Upper lobe of left lung (tissue), 6 donors: Measurements from ENCODE around the gene TRIM22. TPM values are rescaled to one million over a fixed set of nuclear protein-coding genes. Genes with fewer than 3 reads are reported as not detected.

Experiments
- ATAC-seq, 2 donors: fragments of 200-7000 bp; cut with Tn5 transposase; one replicate each; pipeline ENCODE4 v1.9.1; 2022; ENCODE audit warnings: mild to moderate bottlenecking in 2 of 2, moderate library complexity in 2 of 2; ENCODE audit not compliant: low FRiP score in 2 of 2
- DNase-seq, 2 donors: peaks; one replicate each; pipeline ENCODE4 v3.0.0-alpha.2; 2019 to 2020
- H3K27ac ChIP-seq, 4 donors: fragments of 200-600 bp; sonication (generic); one replicate each; pipeline ENCODE4 v1.5.1; 2016 to 2019
- H3K27me3 ChIP-seq, 4 donors: fragments of 200-600 bp; sonication (generic); one replicate each; pipeline ENCODE4 v1.5.1; 2017 to 2019
- H3K36me3 ChIP-seq, 4 donors: fragments of 200-600 bp; sonication (generic); one replicate each; pipeline ENCODE4 v1.5.1; 2016 to 2019
- H3K4me1 ChIP-seq, 4 donors: fragments of 200-600 bp; sonication (generic); one replicate each; pipeline ENCODE4 v1.5.1; 2018 to 2019
- H3K4me3 ChIP-seq, 4 donors: fragments of 200-600 bp; sonication (generic); one replicate each; pipeline ENCODE4 v1.5.1; 2017 to 2019; ENCODE audit warnings: mild to moderate bottlenecking in 2 of 4, moderate library complexity in 1 of 4
- H3K9me3 ChIP-seq, 4 donors: fragments of 200-600 bp; sonication (generic); one replicate each; pipeline ENCODE4 v1.5.1; 2018 to 2019
- EP300 ChIP-seq, 4 donors: sonication (generic); formaldehyde crosslinking; IDR thresholded peaks; one replicate each; pipeline ENCODE4 v1.5.1; 2017; ENCODE audit warnings: antibody characterized with exemption in 4 of 4, control low read depth in 2 of 4
- POLR2A ChIP-seq, 4 donors: fragments of 450-650 bp; IDR thresholded peaks; one replicate each; pipeline ENCODE4 v1.5.1; 2016 to 2017; ENCODE audit warnings: antibody characterized with exemption in 4 of 4, mild to moderate bottlenecking in 2 of 4
- POLR2AphosphoS5 ChIP-seq, 2 donors: sonication (generic); formaldehyde crosslinking; IDR thresholded peaks; one replicate each; pipeline ENCODE4 v1.5.1; 2017; ENCODE audit warnings: antibody characterized with exemption in 2 of 2
- WGBS, 2 donors: methylation state at CpG; one replicate each; pipeline ENCODE4 v1.1.5; 2017 to 2018; 5-methylcytosine and 5-hydroxymethylcytosine counted together
- total RNA-seq, 6 donors: library from RNA; depleted of rRNA in 4 of 6; stranded (reverse); fragments of >200 nt in 4 of 6; gene quantifications; one replicate each; pipeline versions ENCODE4 v1.1.0 to v1.2.1, GENCODE V29; 2016 to 2021
- TF ChIP-seq, protein P1 (sequence below), 6 experiments: fragments of 450-650 bp in 4 of 6; fragments of 200-600 bp in 2 of 6; sonication (generic) in 2 of 6; IDR thresholded peaks; one replicate each; pipeline ENCODE4 v1.5.1; 2016 to 2019; ENCODE audit warnings: antibody characterized with exemption in 6 of 6
- donor health status: DM: no; HTN: no; CAD: no; lungs with moderate emphysema.
- donor health status: DM: no; HTN: yes; CAD: no; lungs with severe emphysema.

TRIM22 gene
- total RNA-seq, 6 donors from 2014 or later, result 82.2 to 262 (median 162) TPM

DNA sequence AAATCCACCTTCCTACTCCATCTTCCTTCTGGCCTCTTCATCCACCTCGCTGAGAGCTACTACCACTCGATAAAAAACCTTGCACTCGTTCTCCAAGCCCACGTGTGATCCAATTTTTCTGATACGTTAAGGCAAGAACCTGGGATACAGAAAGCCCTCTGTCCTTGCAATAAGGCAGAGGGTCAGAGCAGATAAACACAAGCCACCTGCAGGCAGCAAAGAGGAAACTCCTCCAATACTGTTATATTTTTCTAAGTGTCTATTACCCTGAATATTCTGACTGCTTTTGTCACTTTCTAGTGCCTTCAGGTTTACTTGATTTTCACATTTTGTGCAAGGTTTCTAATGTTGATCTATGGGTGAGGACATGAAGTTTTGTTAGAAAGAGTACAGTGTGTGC is 31.3 kb upstream of the TRIM22 start:
- TF ChIP-seq, protein P1, sequence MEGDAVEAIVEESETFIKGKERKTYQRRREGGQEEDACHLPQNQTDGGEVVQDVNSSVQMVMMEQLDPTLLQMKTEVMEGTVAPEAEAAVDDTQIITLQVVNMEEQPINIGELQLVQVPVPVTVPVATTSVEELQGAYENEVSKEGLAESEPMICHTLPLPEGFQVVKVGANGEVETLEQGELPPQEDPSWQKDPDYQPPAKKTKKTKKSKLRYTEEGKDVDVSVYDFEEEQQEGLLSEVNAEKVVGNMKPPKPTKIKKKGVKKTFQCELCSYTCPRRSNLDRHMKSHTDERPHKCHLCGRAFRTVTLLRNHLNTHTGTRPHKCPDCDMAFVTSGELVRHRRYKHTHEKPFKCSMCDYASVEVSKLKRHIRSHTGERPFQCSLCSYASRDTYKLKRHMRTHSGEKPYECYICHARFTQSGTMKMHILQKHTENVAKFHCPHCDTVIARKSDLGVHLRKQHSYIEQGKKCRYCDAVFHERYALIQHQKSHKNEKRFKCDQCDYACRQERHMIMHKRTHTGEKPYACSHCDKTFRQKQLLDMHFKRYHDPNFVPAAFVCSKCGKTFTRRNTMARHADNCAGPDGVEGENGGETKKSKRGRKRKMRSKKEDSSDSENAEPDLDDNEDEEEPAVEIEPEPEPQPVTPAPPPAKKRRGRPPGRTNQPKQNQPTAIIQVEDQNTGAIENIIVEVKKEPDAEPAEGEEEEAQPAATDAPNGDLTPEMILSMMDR (IDR thresholded peaks at IDR 0.05), result no peak
- TF ChIP-seq EP300 (IDR thresholded peaks at IDR 0.05), result no peak
- H3K4me1 ChIP-seq, result no peaks in the 10 kb centered on the region
- no peak overlapping the region for H3K27ac ChIP-seq
- no peak overlapping the region for H3K4me3 ChIP-seq
- no peak for DNase-seq
- ATAC-seq, result no peak
- no peaks in the 10 kb centered on the region for H3K9me3 ChIP-seq
- peaks cover 0 to 8% (median 0%) of the 10 kb centered on the region in 4 donors for H3K36me3 ChIP-seq
- no peaks in the 10 kb centered on the region for H3K27me3 ChIP-seq
- 90 to 93% methylated on average over 5 of the region's 5 CpGs for WGBS, 2 donors

- DNase-seq (no peak), ATAC-seq (no peak)
- Histone ChIP-seq H3K27me3 (no peaks in the 10 kb centered on the region), H3K9me3 (no peaks in the 10 kb centered on the region), H3K36me3 (peaks cover 0 to 48% (median 9%) of the 10 kb centered on the region in 4 donors), H3K27ac (no peak overlapping the region), H3K4me1 (peaks cover 0 to 8% (median 3%) of the 10 kb centered on the region in 4 donors), H3K4me3 (no peak overlapping the region)
- 91 to 97% methylated on average over 2 of the region's 2 CpGs for WGBS, 2 donors
- TF ChIP-seq, protein P1 (IDR thresholded peaks at IDR 0.05), result no peak
- TF ChIP-seq POLR2AphosphoS5 (IDR thresholded peaks at IDR 0.05), result no peak
- no peak for TF ChIP-seq EP300 (IDR thresholded peaks at IDR 0.05)
- TF ChIP-seq POLR2A (IDR thresholded peaks at IDR 0.05), result no peak
Observed at GRCh38 chr11:5663511-5663910, 26.1 kb upstream of the TRIM22 start.

- no peak overlapping the region for H3K4me3 ChIP-seq
Observed at GRCh38 chr11:5665051-5665570, 24.5 kb upstream of the TRIM22 start.

DNA sequence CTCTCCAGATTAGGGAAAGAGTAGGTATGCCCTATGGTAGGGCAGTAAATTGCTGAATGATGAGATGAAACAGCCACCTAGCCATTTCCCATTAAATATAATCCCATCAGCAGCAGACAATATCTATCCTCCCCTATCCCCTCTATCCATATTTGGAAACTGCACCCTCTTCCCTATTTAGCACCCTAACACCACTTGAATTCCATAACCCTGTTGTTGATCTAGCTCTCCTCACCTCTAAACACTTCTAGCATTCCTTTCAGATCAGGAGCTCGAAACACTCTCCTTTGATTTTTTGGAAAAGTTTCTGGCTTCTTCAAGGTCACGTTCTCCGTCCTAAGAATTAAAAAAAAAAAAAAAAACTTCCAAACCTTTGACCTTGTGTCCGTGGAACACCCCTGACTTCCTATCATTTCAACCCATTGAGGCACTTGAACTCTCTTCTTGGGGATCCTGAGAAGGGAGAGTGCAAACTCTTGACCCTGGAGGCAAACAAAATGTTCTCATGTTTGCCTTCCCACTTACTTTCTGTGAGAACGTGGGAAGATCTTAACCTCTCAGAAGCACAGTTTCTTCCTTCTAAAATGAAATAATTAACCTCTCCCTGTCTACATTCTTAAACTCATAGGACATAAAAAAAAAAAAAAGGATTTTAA is 23.7 kb upstream of the TRIM22 start:
- no peak for DNase-seq
- WGBS, 2 donors, result 70% methylated on average over 5 of the region's 5 CpGs
- Histone ChIP-seq H3K4me3 (no peak overlapping the region), H3K36me3 (peaks cover 0 to 69% (median 18%) of the 10 kb centered on the region in 4 donors), H3K27me3 (no peaks in the 10 kb centered on the region), H3K27ac (peak overlapping the region in 2 of 4 donors; percentile 1 to 55), H3K9me3 (no peaks in the 10 kb centered on the region), H3K4me1 (peaks cover 0 to 8% (median 3%) of the 10 kb centered on the region in 4 donors)
- ATAC-seq, result peak; percentile 24 to 70
- TF ChIP-seq EP300 (IDR thresholded peaks at IDR 0.05) (peak in 1 of 4 donors; percentile 5), POLR2A (IDR thresholded peaks at IDR 0.05) (no peak)

More at GRCh38 chr11:5665051-5665570, 24.5 kb upstream of the TRIM22 start:
- no peak for ATAC-seq
- H3K36me3 ChIP-seq, result peaks cover 0 to 63% (median 16%) of the 10 kb centered on the region in 4 donors
- H3K9me3 ChIP-seq, result no peaks in the 10 kb centered on the region
- TF ChIP-seq POLR2A (IDR thresholded peaks at IDR 0.05) (no peak), EP300 (IDR thresholded peaks at IDR 0.05) (no peak), POLR2AphosphoS5 (IDR thresholded peaks at IDR 0.05) (no peak)
- TF ChIP-seq, protein P1 (IDR thresholded peaks at IDR 0.05), result no peak
- WGBS, 2 donors, result 86 to 89% methylated on average over 4 of the region's 4 CpGs
- no peak overlapping the region for H3K27ac ChIP-seq
- H3K27me3 ChIP-seq, result no peaks in the 10 kb centered on the region
- no peak for DNase-seq
- peaks cover 0 to 8% (median 3%) of the 10 kb centered on the region in 4 donors for H3K4me1 ChIP-seq

DNA sequence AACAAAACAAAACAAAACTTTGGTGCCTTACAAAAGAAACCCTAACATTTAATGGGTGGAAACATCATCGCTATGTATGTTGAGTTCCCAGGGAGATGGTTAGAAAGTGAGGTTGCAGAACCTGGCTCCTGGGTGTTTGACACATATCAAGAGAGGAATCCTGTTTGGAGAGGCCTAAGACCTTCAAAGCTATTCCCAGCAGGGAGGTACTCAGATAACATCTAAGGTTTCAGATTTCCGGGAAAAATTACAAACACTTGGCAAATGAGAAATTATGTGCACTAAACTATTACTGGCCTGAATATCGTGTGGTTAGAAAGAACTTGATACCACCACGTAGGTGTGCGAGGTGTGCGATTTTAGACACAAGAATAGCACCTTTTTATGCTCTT is 23.2 kb upstream of the TRIM22 start:
- Histone ChIP-seq H3K9me3 (no peaks in the 10 kb centered on the region), H3K4me3 (no peak overlapping the region), H3K36me3 (peaks cover 0 to 74% (median 19%) of the 10 kb centered on the region in 4 donors), H3K27ac (peak overlapping the region in 1 of 4 donors; percentile 55), H3K27me3 (no peaks in the 10 kb centered on the region), H3K4me1 (peaks cover 0 to 8% (median 3%) of the 10 kb centered on the region in 4 donors)
- WGBS, 2 donors, result 65 to 70% methylated on average over 6 of the region's 6 CpGs
- TF ChIP-seq POLR2AphosphoS5 (IDR thresholded peaks at IDR 0.05), result no peak
- ATAC-seq (peak; percentile 14 to 49), DNase-seq (no peak)

DNA sequence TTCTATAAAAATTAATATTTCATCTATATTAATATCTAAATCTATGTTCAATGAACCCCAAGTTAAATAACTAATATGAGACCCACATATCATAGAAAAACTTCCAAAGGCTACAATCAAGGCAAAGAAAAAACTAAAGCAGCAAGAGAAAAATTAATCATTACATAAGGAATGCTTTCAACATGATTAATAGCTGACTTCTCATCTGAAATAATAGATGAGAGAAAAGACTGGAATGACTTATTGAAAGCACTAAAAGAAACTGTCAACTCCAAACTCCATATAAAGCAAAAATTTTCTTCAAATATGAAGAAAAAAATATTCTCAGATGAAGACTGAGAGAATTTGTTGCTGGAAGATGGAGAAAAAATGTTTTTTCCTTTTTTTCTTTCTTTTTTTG is 17.8 kb upstream of the TRIM22 start:
- DNase-seq (no peak), ATAC-seq (no peak)
- H3K4me3 ChIP-seq, result no peak overlapping the region
- no peaks in the 10 kb centered on the region for H3K27me3 ChIP-seq
- H3K9me3 ChIP-seq, result no peaks in the 10 kb centered on the region
- H3K36me3 ChIP-seq, result peaks cover 0 to 57% (median 14%) of the 10 kb centered on the region in 4 donors
- TF ChIP-seq EP300 (IDR thresholded peaks at IDR 0.05) (no peak), POLR2AphosphoS5 (IDR thresholded peaks at IDR 0.05) (no peak)
- peaks cover 0 to 5% (median 0%) of the 10 kb centered on the region in 4 donors for H3K4me1 ChIP-seq
- no peak overlapping the region for H3K27ac ChIP-seq
